Measurements from ENCODE around the gene LAMA5.

LAMA5 gene

DNA sequence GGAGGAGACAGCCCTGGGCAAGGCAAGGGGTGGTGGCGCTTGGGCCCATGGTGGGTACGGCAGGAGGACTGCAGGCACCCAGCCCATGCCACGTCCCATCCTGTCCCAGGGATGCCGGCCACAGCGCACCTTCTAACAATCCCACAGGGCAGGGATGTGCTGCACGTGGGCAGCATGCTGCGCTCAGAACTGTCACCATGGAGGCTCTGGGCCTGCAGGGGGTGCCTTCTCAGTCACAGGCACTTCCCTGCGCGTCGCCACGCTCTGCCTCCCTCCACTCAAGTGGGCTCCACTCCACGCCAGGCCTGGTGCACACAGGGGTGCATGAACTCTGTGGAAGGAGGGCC lies 37.6 kb upstream of the LAMA5 start:
- no peak for FAIRE-seq

DNA sequence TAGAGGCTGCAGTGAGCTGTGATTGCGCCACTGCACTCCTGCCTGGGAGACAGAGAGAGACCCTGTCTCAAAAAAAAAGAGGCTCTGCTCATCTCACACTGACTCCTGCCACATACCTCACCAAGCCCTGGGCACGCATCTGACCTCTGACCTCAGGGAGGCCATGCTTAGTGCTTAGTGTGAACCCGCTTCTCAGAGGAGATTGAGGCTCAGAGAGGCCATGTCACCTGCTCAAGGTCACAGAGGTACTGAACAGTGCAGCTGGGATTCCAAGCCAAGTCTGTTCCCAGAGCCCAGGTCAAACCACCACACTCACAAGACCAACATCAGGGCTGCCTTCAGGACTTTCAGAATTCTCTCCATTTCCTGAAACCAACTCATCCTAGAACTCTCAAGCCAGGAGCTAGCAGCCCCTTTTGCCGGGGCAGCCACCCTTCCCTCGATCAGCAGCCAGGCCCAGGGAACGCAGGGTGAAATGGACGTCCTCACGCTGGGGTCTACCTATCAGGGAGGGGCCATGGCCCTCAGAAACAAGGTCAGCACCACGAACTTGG lies 37.1 kb upstream of the LAMA5 start:
- FAIRE-seq, result no peak

DNA sequence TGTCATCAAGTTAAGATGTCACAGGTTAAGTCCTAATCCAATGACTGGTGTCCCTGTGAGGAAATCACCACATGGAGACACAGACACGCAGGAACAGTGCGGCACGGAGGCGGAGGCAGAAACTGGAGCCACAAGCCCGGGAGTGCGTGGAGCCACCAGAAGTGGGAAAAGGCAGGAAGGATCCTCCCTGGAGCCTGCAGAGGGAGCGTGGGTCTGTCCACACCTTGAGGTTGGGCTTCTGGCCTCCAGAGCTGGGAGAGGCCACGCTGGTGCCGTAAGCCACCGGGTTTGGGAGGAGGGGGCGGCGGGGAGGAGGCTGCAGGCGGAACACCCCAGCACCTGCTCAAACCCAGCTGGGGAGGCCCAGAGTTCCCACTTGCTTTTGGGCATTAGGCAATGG lies 36.2 kb upstream of the LAMA5 start:
- FAIRE-seq, result no peak

DNA sequence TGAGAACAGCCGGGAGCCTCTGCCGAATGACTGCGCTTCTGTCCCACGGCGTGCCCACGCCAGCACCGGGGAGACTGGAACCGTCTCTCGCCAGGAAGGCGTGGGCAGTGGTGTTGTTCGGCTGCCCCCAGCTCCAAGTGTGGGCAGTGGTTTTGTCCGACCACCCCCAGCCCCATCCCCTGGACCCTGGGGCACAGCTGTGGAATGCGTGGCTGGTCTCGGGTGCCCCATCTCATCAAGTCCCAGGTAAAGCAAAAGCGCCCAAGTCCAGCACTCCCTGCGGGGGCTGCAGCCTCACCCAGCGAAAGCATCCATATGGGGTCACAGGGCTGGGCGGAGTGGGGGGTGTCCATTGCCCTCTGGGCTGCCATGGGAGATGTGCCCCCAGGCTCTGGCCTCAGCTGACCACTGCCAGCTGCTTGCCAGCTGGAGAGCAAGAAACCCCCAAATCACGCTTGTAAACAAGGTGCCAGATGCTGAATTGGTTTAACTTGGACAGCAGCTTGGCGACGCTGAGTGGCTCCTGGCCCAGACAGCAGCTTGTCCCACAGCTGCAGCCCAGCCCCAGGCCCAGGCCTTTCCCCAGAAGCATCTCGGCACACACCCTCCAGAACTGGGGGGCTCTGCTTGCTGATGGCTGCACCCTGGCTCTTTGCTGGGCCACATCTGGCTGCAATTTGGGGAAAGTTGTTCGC lies 35.5 kb upstream of the LAMA5 start:
- no peak for FAIRE-seq

DNA sequence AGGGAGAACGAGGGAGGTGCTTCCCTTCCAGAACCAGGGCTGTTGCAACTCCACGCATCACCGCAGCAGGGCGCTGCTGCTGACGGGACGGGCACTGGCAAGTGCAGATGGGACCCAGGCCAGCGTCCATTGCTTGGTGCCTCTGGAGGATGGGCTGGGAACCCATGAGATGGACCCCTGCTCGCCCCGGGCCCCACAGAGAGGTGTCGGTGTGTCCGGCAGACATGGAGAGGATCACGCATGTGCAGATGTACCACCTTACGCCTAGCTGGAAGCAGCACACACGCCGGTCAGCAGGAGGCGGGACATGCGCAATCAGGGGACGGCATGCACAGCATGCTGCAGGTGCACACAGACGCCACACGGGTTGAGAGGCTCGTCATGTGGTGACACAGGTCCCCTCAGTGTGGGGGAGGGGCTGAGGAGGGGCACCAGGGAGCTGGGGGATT lies 34.2 kb upstream of the LAMA5 start:
- no peak for FAIRE-seq

DNA sequence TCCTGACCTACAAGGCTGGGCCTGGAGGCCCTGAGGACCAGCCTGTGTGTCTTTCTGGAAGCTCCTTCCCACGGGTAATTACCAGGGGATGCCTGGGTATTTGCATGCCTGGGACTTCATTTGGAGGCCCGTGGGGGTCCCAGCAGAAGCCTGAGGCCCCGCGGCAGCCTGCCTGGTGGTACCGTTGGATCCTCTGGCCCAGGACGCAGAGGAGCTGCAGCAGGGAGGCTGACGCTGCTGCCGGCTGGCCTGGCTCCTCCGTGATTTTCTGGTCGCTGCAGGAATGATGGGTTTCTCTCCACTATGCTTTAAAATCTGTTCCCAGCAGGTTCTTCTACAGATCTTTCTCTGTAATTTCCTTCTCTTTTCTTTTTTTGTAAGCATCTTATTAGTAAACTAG lies 33.4 kb upstream of the LAMA5 start:
- no peak for FAIRE-seq

DNA sequence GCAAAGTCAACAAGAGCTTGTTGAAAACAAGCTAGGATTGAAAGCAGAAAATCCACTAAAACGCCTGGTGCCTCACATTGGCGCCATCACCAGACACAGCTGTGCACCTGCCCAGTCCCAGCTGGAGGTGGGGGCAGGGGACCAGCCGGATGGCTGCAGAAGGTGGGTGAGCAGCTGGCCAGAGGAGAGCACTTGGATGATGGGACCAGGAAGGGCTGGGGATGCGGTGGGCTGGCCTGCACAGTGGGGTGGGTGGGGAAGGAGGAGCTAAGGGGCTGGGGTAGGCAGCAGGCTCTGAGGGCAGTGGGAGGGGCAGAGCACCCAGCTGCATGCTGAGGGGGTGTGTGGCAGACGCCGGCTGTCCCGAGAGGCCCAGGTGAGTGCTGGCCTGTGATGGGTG lies 32.9 kb upstream of the LAMA5 start:
- no peak for FAIRE-seq

DNA sequence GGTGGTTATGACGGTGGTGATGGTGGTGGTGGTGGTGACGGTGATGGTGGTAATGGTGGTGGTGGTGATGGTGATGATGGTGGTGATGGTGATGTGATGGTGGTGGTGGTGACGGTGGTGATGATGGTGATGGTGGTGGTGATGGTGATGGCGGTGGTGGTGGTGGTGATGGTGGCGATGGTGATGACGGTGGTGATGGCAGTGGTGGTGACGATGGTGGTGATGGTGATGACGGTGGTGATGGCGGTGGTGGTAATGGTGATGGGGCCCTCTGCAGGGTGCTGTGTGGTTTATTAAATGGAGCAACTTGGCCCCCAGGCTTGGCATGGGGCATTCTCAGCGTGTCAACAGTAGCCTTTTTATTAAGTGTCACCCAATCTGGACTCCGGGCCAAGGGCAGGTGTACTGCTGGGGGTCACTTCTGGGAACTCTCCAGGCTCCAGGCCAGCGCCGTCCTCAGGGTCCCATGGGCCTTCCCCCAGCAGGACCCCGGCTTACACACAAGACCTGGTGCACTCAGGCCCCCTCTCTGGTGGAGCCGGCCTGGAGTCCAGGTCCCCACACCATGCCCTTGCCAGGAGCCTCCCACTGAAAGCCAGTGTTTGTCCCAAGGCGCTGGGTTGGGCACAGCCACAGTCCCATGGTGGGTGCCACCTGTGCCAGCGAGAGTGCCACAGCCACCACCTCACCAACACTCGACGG lies 31.2 kb upstream of the LAMA5 start:
- FAIRE-seq, result no peak

DNA sequence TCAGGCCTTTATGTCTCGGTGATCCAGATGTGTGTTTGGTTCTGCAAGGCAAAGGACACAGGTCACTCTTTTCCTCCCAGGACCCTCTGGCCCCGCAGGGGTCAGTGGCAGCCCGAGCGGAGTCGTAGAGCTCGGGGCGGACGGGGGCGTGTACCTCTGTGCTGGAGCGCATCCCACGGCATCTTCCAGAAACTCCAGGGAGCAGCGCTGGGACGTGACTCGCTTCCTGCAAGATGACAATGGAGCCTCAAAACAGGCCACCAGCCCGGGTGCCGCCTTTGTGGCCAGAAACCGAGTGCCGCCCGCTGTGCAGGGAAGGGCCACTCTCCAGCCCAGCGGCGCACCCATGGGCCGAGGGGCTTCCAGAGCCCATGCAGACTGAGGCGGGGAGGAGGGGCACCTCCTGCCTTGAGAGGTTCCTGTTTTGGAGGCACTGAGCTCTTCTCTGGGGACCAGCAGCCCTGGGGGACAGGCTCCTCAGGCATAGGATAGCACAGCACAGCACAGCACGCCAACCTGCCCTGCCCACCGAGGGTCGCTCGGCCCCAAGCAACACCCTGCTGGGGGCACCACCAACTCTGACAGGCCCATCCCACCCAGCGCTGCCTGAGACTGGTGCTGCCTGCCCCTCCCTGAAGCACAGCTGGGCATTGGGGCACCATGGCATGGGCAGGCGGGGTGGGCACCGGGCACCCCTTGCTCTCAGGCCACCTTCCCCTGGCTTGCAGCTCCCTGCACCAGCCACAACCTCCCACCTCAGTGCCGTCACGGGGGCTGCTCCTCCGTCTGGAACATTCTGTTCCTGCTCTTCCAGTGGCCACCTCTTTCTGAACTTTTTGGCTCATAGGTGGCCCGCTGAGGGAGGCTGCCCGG lies 29.5 kb upstream of the LAMA5 start:
- FAIRE-seq, result no peak

DNA sequence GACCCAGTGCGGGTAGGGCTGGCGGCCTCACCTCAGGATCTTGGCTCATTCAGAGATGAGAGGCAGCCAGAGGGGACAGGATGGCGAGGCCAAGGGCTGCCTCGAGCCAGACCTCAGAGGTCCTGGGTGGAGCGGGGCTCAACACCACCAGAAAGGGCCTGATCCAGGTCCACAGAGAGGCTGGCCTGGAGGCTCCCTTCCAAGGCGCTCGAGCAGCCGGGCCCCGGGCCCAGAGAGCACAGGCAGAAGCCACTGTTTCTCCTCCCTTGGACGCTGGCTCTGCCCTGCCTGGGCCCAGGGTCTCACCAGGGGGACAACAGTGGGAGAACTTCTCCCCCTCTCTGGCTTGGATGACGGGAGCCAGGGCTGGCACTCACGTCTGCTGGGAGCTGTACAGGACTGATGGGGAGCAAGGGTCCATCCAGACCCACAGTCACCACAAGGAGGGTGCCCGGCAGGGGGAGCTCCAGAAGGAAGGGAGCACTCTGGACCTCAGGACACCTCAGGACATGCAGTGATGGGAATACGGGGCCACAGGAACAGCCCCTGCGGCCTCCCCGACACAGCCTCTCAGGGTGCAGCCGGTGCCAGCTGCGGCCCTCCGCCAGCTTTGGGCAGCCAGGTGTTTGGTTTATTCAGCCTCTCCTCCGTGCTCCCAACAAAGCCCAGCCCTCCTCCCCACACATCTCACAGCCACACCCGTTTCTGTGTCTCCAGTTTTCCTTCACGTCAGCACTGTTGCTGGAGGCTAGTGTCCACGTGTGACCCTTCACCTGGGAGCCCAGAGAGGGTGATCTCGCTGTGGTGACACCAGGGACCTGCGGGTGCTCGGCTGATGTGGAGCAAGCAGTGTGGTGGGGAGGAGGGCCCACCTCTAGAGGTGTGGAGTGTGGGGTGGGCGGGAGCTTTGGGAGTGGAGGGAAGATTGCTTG lies 28.5 kb upstream of the LAMA5 start:
- no peak for FAIRE-seq

DNA sequence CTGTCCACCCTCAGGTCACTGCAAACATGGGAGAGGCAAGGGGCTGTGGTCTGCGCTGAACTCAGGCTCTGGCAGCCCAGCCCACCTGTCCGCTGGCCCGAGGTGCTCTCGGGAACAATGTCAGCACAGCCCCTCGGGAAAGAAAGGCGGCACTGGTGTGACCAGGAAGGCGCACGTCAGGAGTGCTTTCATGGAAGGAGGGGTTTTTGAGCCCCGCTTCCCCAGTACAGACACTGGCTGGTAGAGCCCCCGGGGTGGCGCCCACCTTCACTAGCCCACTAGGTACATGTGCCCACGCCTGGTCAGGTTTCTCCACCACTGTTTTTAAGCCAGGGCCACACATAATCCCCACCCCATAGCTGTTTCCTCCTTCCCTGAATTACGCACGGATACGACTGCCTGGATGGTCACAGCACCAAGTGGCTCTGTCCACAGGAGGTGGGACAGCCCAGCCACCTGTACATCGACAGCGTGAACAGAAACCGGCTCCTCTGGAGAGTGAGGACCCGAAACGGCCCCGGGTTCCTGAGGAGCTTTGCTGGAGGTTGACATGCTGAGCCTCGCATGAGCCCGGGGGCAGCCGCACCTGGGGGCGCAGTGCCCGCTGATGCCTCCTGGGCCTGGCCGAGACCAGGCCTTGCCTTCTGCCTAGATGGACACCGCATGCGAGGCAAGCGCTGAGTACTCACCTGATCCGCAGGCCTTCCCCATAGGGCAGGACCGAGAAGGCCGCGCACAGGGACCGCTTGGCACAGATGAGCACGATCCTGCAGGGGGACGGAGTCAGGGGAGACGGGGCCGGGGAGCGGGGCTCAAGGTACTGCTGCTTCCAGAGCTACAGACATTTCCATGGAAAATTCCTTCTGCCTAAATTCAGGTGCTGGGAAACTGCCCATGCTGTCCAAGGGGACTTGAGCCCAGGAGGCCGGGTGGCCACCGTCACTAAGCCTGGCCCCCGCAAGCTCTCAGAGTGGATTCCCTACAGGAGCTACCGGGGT lies 27.4 kb upstream of the LAMA5 start:
- FAIRE-seq, result no peak

DNA sequence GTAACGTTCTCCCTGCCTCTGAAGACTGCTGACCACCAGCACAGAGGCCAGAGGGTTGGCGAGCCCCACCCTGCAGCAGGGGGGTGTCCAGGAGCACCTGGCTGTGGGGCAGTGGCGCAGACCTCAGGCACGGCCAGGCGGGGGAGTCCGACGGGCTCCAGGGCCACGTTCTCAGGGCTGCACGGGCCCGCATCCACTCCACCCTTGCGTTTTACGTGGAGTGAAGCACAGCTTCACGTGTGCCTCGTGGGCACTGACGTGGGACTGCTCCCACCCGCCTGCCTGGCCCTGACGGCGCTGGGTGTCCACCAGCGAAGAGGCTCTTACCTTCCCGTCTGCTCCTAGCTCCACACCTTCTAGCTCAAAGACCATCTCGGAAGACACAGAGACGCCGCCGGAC lies 26.7 kb upstream of the LAMA5 start:
- no peak for FAIRE-seq

DNA sequence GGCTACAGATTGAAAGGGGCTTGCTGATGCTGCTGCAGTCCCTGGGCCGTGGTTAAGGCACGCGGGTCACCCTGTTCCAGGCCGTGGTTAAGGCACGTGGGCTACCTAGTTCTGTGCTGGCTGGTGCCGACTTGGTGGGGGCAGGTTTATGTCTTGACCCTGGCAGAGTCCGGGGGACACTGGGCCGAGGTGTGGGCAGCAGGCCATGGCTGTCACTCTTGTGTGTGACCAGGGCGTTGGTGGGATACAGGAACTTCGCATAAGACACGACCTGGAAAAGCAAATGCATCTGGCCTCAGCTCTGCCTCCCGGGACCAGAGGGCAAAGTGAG lies 26.2 kb upstream of the LAMA5 start:
- FAIRE-seq, result no peak

DNA sequence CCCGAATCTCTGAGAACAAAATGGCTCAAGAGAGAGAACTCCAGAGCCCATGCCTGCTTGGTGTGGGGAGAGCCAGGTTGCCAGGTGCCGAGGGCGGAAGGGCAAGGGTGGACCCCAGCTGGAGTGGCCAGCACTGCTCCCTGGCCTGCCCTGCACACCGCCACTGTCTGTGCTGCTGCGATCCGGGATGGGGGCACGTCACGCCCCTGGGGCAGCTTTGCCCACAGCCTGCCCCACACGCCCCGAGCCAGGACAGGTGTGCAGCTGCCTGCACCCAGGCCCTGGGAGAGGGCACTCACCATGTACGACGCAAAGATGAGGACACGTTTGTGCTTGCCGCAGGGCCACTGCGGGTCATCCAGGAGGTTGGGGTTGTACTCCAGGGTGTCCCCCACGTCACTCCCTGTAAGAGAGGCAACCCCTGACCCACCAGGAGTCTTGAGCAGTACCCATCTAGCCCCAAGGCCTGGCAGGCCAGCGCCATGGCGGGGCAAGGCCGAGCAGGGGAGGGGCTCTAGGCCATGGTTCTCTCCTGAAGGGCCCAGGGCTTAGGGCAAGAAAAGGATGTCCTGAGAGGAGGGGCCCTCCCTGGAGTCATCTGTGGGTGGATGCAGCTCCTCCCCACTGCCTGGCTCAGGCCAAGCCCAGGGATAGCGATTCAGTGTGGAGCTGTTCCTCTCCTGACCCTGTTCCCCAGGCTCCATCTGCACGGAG lies 25.7 kb upstream of the LAMA5 start:
- FAIRE-seq, result no peak

DNA sequence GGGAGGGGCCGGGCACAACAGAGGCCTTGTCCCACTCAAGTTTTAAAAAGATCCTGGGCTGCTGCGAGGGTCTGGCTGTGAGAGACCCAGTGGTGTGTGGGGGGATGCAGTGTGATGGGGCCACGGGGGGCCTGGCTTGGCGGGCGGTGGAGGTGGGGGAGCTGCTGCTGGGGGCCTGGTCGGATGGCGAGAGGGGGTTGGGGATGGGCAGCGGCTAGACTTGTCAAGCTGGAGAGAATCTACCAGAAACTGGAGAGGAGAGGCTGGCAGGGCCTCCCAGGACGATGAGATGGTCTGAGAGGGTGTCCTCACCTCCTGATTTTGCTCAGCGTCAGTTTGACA lies 24.9 kb upstream of the LAMA5 start:
- FAIRE-seq, result no peak

DNA sequence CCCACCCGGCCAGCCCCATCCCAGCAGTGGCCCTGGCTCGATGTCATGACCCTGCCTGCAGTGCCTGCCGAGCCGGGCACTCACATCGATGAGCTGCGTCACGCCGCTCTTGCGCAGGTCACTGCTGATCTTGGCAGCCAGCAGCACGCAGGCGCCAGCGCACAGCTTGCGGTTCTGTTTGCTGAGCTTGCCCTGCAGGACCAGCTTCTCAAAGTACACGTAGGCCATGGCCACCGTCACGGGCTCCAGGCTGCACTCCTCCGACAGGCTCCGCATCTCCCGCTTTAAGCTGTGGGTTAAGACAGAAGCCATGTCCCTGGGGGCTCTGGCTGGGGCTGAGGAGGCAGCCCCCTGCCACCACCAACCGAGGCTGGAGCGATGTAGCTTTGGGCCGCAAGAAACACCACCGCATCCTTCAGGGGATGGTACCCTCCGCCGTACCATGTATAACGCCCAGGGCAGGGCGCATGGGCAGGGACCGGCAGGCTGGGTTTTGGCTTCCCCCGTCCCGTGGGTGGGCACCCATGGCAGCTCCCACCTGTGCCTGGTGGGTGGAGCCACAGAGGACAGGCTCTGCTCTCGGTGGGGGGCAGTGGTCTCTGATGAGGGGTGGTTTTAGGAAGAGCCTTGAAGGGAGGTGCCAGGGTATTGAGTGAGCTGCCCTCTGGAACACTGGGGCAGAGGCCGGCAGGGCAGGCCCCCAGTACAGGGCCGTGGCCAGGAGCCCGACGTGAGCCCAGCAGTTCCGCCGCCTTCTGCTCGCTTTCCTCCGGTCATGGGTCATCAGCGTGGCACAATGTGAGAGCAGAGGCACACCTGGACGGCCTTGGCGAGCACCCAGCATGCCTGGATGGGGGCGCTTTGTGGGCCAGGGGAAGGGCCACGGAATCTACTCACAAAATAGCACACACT lies 24.3 kb upstream of the LAMA5 start:
- FAIRE-seq, result no peak

DNA sequence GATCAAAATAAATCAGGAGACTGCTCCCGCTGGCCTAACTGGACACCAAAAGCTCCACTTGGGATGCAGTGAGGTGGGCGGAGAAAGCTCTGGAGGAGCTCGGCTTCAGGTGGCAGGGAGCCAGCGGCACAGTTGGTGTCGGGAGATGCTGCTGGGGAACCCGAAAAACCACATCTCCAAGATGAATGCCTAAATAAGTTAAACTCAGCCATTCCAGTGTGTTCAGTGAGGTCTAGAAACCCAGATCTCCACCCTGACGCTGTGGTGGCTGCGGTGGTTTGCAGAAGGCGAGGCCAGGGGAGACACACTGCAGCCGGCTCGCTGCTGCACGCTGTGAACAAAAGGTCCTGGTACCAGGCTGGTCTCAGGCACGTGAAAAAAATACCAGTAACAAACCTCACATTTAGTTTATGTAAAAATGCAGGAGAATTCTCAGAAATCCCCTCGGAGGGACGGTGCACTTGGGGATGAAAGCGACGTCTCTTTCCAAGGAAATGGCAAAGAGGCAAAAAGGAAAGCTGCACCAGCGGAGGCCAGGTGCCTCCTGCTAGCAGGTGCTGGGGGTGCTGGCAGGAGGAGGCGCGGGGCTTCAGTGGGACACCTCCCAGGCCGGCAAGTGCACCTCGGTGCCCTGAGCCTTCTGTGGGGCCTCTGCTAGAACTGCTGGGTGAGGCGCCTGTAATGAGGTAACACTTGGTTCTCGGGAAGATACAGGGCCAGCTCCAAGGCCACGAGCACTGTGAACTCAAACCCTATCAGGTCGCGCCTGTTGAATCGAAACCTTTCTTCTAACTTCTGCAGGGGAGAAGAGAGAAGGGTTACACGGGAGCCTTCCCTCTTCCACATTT lies 23.4 kb upstream of the LAMA5 start:
- no peak for FAIRE-seq

DNA sequence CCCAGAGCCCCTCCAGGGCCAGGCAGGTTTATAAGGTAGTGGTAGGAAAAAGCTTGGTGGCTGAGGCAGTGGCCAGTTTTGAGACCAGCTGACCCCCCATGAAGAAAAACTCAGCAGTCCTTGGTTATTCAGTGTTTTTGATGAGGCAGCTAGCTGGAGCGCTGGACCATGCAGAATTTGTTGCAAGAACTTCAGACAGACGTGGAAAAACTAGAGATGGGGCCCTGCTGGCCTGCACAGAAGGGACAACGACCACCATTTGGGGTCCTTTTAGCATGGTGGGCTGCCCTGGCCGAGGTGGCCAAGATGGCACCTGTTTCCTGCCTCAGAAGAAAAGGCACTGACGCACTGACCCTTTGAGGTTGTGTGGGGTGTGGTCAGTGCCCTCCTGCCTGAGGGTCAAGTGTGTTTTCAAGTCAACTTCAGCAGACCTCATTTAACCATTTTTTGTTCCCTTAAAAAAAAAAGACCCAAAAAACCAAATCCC lies 22.5 kb upstream of the LAMA5 start:
- no peak for FAIRE-seq
